Endothelial cell of umbilical vein (primary cell): Measurements from ENCODE around the gene SIPA1L2.

Experiments
- CTCF ChIP-seq, 2 donors: IDR thresholded peaks; 1 replicate in 1 of 2; 2 replicates in 1 of 2; pipeline ENCODE4 v1.5.1; 2011; ENCODE audit warnings: low read length in 2 of 2, mild to moderate bottlenecking in 2 of 2, moderate library complexity in 2 of 2, control low read depth in 1 of 2, inconsistent platforms in 1 of 2, low read depth in 1 of 2; ENCODE audit not compliant: insufficient read depth in 1 of 2; ENCODE audit errors: extremely low read depth in 1 of 2
- EZH2 ChIP-seq: IDR thresholded peaks from 2 replicates; pipeline ENCODE4 v1.6.1; 2012; ENCODE audit warnings: borderline replicate concordance, low read depth, mild to moderate bottlenecking, moderate library complexity, low read length, inconsistent platforms; ENCODE audit not compliant: severe bottlenecking
- GATA2 ChIP-seq: IDR thresholded peaks from 2 replicates; pipeline ENCODE4 v1.7.0; 2011; ENCODE audit warnings: low read depth, mild to moderate bottlenecking, moderate library complexity, mixed read lengths, low read length; ENCODE audit not compliant: insufficient read length, insufficient read depth
- JUN ChIP-seq: IDR thresholded peaks from 2 replicates; pipeline ENCODE4 v1.6.1; 2011; ENCODE audit warnings: borderline replicate concordance, low read depth; ENCODE audit not compliant: insufficient read length, insufficient read depth
- MAX ChIP-seq: IDR thresholded peaks from 2 replicates; pipeline ENCODE4 v1.6.1; 2011; ENCODE audit not compliant: insufficient read depth, insufficient read length
- MYC ChIP-seq: IDR thresholded peaks from one replicate; pipeline ENCODE4 v1.6.1; 2011; ENCODE audit warnings: mild to moderate bottlenecking, low read depth, low read length
- POLR2A ChIP-seq: IDR thresholded peaks from 2 replicates; pipeline ENCODE4 v1.6.1; 2012; ENCODE audit warnings: low read depth, mild to moderate bottlenecking, control low read depth, low read length
- POLR2AphosphoS5 ChIP-seq: IDR thresholded peaks from 2 replicates; pipeline ENCODE4 v1.6.1; 2012; ENCODE audit warnings: low read depth, mild to moderate bottlenecking, control low read depth, low read length, moderate library complexity; ENCODE audit not compliant: insufficient read depth

- TF ChIP-seq POLR2A (no peak), CTCF (IDR thresholded peaks at IDR 0.05; ENCODE audit: extremely low read depth in 1 of 2, insufficient read depth in 1 of 2, low read depth in 1 of 2, low read length in 2 of 2) (no peak), EZH2 (no peak), MAX (no peak), POLR2AphosphoS5 (no peak), JUN (no peak), MYC (no peak), GATA2 (no peak)
These were observed 18.1 kb downstream of the SIPA1L2 start for GRCh38 chr1:232611834-232612233.
